ENCODE data around the gene SLC39A6. TPM values are rescaled to one million over a fixed set of nuclear protein-coding genes. Genes with fewer than 3 reads are reported as not detected.

SLC39A6 gene
- total RNA-seq, 1 experiment from 2014 or later: 50.6 TPM

DNA sequence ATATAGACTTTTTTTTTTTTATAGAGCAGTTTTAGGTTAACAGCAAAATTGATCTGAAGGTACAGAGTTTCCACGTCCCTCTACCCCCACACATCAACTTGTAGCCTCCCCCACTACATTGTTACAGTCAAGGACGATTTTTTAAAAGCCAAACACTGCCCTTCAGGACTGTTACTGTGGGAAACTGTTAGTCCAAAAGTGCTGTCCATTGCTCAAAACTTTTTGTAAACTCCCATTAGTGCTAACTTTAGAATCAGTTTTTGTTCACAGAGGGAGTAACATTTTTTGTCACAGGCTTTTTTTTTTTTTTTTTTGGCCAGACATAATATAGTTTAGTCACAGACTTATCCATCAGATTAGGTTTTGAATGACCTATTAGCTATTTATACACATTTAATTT is 24.6 kb upstream of the SLC39A6 start:
- Histone ChIP-seq H3K4me3 (no peak overlapping the region), H3K4me1 (no peaks in the 10 kb centered on the region), H3K27ac (no peak overlapping the region), H3K9me3 (replicated peaks) (no peaks in the 10 kb centered on the region), H3K27me3 (no peaks in the 10 kb centered on the region), H3K36me3 (peaks cover 12% of the 10 kb centered on the region)
- DNase-seq: no peak

DNA sequence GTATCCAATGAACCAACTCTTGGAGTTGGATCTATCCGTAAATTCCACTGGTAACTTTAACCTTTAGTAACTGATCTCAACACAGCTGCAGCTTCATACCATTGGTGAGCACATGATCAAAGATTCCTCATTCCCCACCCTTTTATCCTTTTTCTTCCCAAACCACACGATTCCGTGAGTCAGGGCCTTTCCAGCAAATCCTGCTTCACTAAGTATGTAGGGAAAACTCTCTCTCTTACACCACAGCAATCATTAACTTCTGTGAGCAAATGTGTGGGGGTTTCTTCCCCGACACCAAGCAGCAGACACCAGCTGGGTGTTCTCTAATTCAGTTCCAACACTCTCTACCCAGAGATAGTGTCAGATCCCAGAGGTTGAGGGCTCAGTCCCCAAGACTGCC is 24.1 kb upstream of the SLC39A6 start:
- H3K36me3 ChIP-seq: peaks cover 12% of the 10 kb centered on the region
- H3K4me3 ChIP-seq: no peak overlapping the region
- H3K27me3 ChIP-seq: no peaks in the 10 kb centered on the region
- DNase-seq: peak in 1 of 2 experiments; percentile 3
- no peak overlapping the region for H3K27ac ChIP-seq
- H3K9me3 ChIP-seq (replicated peaks): no peaks in the 10 kb centered on the region
- H3K4me1 ChIP-seq: no peaks in the 10 kb centered on the region

DNA sequence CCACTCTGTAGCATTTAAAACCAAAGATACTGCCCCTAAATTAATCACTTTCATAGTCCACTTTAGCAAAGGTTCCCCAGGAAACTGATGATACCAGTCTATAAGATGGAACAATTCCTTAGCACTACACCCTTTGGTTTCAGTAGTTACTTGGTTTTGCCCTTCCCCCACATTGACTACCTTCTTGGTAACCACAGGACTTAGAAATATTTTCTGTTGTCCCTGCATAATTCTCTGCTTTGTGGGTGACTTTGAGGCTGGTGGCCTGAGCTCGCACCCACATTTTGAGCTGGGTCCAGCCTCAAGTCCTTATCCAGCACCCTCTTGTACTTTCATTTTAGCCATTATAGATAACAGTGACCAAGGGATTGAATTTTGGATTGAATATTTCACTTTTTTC is 23.6 kb upstream of the SLC39A6 start:
- Histone ChIP-seq H3K27me3 (no peaks in the 10 kb centered on the region), H3K4me1 (no peaks in the 10 kb centered on the region), H3K36me3 (peaks cover 12% of the 10 kb centered on the region), H3K4me3 (no peak overlapping the region), H3K9me3 (replicated peaks) (no peaks in the 10 kb centered on the region), H3K27ac (no peak overlapping the region)
- DNase-seq: no peak

DNA sequence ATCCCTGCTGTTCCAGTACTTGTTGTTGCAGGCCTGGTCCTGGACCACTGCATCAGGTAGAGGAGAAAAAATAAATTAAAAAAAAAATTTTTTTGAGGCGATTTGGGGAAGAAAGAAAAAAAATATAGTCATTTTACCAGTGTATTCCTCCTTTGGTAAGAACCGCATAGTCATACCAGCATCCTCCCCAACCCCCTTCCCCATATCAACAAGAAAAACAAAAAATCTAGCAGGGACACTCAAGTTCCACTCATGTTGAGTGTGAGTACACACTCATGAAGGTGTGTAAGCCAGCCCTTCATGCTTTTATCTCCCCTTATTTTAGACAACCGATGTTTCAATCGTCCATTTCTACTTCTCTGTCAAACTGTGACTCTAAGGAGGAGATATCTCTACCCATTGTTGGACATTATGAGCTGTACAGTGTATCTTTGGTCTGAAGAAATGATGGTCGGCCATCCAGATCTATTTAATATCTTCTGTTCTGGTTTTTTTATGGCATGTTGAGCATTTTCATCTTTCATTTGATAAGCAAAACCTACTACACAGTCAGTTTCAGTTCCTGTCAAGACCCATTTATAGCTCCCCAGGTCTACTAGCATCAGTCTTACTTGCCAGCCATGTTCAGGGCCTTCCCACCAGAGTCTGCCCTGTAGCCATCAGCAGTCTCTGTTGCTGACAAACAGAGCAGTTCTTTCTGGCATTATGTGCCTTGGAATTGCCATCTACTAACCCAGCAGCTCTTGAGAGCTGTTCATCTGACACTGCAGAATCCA is 20.6 kb upstream of the SLC39A6 start:
- Histone ChIP-seq H3K4me1 (no peaks in the 10 kb centered on the region), H3K36me3 (peaks cover 8% of the 10 kb centered on the region), H3K4me3 (no peak overlapping the region), H3K9me3 (replicated peaks) (no peaks in the 10 kb centered on the region), H3K27ac (no peak overlapping the region), H3K27me3 (no peaks in the 10 kb centered on the region)
- no peak for DNase-seq

DNA sequence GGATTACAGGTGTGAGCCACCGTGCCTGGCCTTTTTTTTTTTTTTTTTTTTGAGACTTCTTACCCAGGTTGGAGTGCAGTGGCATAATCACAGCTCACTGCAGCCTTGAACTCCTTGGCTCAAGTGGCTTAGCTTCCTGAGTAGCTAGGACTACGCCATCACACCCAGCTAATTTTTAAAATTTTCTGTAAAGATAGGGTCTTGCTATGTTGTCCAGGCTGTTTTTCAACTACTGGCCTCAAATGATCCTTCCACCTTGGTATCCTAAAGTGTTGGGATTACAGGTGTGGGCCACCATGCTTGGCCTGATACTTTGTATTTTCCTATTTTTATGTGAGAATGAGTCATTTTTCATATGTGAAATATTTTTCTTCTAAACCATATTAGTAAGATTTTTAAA is 14.3 kb upstream of the SLC39A6 start:
- Histone ChIP-seq H3K9me3 (replicated peaks) (no peaks in the 10 kb centered on the region), H3K4me3 (no peak overlapping the region), H3K27ac (no peak overlapping the region), H3K27me3 (no peaks in the 10 kb centered on the region), H3K36me3 (peaks cover 15% of the 10 kb centered on the region), H3K4me1 (no peaks in the 10 kb centered on the region)
- no peak for DNase-seq

DNA sequence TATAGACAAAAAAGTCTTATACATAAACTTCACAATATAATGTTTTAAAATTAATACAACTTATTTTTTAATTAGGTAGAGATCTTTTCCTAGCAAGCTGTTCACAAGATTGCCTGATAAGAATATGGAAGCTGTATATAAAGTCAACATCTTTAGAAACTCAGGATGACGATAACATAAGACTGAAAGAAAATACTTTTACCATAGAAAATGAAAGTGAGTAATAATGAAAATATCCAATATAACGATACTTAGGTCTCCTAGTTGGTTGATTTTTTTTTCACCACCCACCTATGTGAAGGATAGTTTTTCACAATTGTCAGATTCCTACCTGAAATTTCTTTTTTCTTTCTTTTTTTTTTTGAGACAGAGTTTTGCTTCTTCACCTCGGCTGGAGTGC is 13.6 kb upstream of the SLC39A6 start:
- Histone ChIP-seq H3K9me3 (replicated peaks) (no peaks in the 10 kb centered on the region), H3K27me3 (no peaks in the 10 kb centered on the region), H3K36me3 (peaks cover 17% of the 10 kb centered on the region), H3K27ac (no peak overlapping the region), H3K4me3 (no peak overlapping the region), H3K4me1 (no peaks in the 10 kb centered on the region)
- DNase-seq: no peak

DNA sequence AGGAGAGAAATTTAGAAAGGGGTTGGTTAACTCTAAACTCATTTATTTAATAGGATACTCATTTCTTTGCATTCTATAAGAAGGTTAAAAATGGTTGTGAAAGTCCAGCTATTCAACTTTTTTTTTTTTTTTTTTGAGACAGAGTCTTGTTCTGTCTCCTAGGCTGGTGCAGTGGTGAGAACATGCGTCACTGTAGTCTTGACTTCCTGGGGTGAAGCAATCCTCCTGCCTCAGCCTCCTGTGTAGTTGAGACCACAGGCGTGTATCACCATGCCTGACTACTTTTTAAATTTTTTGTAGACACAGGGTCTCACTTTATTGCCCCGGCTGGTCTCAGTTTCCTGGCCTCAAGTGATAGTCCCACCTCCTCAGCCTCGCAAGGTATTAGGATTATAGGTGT is 12.4 kb upstream of the SLC39A6 start:
- H3K4me1 ChIP-seq: no peaks in the 10 kb centered on the region
- peaks cover 14% of the 10 kb centered on the region for H3K36me3 ChIP-seq
- no peaks in the 10 kb centered on the region for H3K27me3 ChIP-seq
- no peak for DNase-seq
- H3K9me3 ChIP-seq (replicated peaks): no peaks in the 10 kb centered on the region
- H3K27ac ChIP-seq: no peak overlapping the region
- H3K4me3 ChIP-seq: no peak overlapping the region

DNA sequence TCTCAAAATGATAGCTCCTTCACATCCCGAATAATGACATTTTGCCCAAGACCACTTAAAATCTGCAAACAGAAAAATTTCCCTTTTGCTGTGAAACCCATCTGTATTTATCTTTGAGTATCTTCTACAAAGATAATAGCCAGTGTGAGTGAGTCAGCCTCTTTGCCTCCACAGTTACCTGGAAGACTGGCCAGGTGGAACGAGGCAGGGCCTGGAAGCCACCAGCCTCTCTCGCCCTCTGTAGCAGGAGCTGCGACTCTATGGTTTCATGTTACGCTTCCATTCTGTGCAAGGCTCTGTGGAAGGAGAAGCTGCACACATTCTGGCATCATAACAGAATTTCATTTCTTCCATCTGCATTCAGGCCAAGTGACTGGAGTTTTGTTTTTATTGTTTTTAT is 10.1 kb upstream of the SLC39A6 start:
- Histone ChIP-seq H3K27ac (no peak overlapping the region), H3K9me3 (replicated peaks) (no peaks in the 10 kb centered on the region), H3K4me3 (no peak overlapping the region), H3K4me1 (no peaks in the 10 kb centered on the region), H3K36me3 (peaks cover 12% of the 10 kb centered on the region; the same call in 1 of the 2 replicates), H3K27me3 (no peaks in the 10 kb centered on the region)
- DNase-seq: no peak

DNA sequence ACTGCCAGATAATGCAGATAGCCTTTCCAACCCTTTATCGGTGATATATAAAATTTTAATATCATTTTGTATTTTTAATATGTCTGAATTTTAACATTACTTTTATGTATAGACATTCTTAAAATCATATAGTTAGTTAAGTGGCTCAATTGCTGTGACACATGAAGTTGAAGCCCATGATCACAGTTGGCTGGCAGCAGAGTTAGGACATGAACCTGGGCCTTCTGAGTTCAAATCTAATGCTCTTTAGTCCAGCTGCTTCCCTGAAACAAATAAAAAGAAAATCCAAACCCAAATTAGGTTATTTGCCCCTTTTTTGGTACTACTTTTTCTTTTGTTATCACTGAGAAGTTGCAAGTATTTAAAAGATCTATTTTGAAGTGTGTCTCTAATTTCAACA is 6.1 kb upstream of the SLC39A6 start:
- Histone ChIP-seq H3K27me3 (no peaks in the 10 kb centered on the region), H3K36me3 (peaks cover 13% of the 10 kb centered on the region; the same call in 1 of the 2 replicates), H3K4me3 (no peak overlapping the region), H3K4me1 (no peaks in the 10 kb centered on the region), H3K9me3 (replicated peaks) (no peaks in the 10 kb centered on the region), H3K27ac (no peak overlapping the region)
- DNase-seq: no peak

DNA sequence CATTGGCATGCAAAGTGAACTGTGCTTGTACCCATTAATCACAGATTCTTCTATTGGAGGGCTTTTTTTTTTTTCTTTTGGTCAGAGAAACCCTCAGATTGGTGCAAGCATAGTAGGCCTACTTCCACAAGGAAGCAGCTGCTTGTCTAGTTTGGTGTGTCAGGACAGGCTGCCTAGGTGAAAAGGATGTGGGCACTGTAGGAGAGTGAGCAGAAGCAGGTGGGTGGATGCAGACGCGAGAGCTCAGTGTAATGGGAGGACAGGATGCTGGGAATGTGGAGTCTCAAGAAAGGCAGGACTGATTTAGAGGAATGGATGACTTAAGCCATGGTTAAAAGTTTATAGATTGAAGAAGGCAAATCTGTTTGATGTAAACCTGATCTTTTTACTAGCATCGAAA is 3.6 kb upstream of the SLC39A6 start:
- Histone ChIP-seq H3K4me1 (no peaks in the 10 kb centered on the region), H3K9me3 (replicated peaks) (no peaks in the 10 kb centered on the region), H3K27me3 (no peaks in the 10 kb centered on the region), H3K4me3 (no peak overlapping the region), H3K27ac (no peak overlapping the region), H3K36me3 (peaks cover 4% of the 10 kb centered on the region; the same call in 1 of the 2 replicates)
- DNase-seq: no peak

DNA sequence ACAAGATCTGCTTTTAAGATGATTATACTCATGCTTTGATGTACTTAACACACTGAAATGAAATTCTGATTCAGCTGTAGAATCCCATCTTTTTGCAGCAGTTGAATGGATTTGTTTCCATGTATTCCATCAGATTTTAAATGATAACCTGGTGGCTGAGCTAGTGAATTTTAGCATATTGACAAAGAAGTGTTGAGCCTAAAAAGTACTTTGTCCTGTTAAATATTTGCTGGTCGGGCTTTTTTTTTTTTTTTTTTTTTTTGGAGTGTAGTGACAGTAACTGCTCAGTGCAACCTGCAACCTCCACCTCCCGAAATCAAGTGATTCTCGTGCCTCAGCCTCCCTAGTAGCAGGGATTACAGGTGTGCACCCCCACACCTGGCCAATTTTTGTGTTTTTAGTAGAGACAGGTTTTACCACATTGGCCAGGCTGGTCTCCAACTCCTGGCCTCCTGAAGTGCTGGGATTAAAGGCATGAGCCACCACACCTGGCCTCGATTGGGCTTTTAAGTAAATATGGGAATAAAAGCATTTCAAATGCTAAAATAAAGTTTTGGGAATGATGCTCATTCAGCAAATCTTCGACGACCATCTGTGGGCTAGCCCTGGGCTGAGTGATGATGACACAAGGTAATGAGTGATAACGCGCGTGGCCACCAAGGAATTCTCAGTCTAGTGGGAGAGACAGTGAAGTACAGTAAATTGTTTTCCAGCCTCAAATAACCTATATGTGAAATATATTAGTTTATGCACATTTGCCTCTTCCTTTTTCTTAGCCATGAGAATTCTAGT is 2.7 kb upstream of the SLC39A6 start:
- no peaks in the 10 kb centered on the region for H3K4me1 ChIP-seq
- H3K9me3 ChIP-seq (replicated peaks): no peaks in the 10 kb centered on the region
- H3K36me3 ChIP-seq: peaks cover 4% of the 10 kb centered on the region; the same call in 1 of the 2 replicates
- no peaks in the 10 kb centered on the region for H3K27me3 ChIP-seq
- no peak overlapping the region for H3K4me3 ChIP-seq
- no peak for DNase-seq
- H3K27ac ChIP-seq: no peak overlapping the region

DNA sequence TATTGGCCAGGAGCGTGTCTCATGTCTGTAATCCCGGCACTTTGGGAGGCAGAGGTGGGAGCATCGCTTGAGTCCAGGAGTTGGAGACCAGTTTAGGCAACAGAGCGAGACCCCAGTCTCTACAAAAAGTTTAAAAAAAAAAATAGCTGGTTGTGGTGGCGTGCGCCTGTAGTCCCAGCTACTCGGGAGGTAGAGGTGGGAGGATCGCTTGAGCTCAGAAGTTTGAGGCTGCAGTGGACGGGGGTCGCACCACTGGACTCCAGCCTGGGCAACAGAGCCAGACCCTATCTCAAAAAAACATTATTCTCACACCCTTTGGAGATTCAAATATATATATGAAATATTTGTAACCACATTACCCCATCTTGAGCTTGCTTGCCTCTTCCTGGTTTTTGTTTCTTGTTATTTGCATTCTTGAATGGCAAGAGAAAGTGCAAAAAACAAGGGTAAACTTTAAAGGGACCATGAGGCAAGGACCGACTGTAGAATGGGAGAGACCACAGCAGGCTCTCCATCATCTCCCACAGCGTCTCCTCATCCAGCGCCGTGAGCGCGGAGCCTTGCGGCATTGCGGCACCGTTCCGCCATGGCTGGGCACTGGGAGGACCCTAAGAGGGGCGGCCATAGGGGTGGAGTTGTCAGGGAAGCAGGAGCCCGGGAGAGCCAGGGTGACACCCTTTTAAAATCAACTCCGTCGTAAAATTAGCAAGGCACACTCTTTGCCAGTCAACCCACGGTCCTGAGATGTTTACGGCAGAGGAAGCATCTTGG is 1.9 kb upstream of the SLC39A6 start:
- Histone ChIP-seq H3K9me3 (replicated peaks) (no peaks in the 10 kb centered on the region), H3K27ac (no peak overlapping the region), H3K4me3 (peak overlapping the region; percentile 99), H3K4me1 (no peaks in the 10 kb centered on the region), H3K27me3 (no peaks in the 10 kb centered on the region), H3K36me3 (peaks cover 4% of the 10 kb centered on the region; the same call in 1 of the 2 replicates)
- no peak for DNase-seq

DNA sequence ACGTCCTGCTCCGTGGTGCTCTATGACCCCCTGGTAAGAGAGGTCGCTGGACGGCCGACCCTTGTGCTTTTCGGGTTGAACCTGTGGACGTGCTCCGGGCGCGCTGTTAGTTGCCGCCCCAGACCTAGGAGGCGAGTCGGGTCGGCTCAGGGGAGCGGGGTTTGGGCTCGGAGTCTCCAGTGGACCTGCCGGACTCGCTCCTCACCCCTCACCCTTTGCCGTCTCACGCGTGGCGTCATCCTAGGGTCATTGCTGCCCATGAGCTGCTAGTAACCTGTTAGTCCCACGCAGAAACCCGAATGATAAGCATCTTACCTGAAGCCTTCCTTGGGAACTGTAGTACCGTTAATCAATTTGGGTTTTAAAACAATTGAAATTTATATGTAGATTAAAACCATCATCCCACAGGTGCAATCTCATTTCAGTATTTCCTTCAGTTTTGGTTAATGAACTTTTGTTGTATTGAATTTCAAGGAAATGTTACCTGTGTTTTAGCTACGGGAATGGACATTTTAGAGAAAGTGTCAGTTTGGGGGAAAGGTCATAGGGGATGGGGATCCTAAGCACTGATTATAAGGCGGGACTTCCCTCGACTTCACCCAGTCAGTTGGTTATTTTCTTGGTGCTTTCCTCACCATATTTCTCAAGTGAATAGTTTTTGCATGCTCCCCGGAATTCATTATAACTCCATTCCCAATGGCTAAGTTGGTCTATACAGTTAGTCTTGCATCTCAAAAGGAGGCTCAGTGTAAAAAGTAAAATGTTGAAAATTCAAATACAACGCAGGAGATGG is 1.1 kb upstream of the SLC39A6 start:
- Histone ChIP-seq H3K4me3 (peak overlapping the region; percentile 99), H3K4me1 (no peaks in the 10 kb centered on the region), H3K27me3 (no peaks in the 10 kb centered on the region), H3K9me3 (replicated peaks) (no peaks in the 10 kb centered on the region), H3K27ac (peak overlapping the region; percentile 100), H3K36me3 (peaks cover 2% of the 10 kb centered on the region; the same call in 1 of the 2 replicates)
- no peak for DNase-seq

DNA sequence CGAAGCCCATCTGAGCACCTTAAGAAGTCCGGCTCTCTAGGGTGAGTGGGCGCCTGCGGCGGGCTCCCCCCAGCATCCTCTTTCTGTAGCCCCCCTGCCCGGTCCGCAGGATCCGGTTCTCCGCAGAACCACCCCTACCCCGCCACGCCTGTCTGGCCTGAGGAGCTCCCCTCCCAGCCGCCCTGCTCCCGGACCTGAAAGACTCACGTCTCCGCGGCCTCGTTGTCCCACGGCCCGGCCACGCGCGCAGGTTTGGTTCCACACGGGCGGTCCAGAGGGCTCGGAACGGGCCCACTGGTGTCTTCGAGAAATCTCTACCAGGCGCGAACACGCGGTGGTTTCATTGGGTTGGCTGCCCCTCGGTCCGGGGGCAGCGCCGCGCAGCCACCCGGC is 237 bp downstream of the SLC39A6 start:
- Histone ChIP-seq H3K9me3 (replicated peaks) (no peaks in the 10 kb centered on the region), H3K36me3 (no peaks in the 10 kb centered on the region), H3K4me1 (no peaks in the 10 kb centered on the region), H3K27ac (peak overlapping the region; percentile 100), H3K27me3 (no peaks in the 10 kb centered on the region), H3K4me3 (peak overlapping the region; percentile 99)
- no peak for DNase-seq

Measured in SJCRH30 (cell line).